ENCODE results near the gene C2orf81.
"Not testable (repeated sequence)": the region's sequence is repeated elsewhere in the genome, so short reads cannot be mapped to it uniquely, and the experiment has no call there.

C2orf81 gene

DNA sequence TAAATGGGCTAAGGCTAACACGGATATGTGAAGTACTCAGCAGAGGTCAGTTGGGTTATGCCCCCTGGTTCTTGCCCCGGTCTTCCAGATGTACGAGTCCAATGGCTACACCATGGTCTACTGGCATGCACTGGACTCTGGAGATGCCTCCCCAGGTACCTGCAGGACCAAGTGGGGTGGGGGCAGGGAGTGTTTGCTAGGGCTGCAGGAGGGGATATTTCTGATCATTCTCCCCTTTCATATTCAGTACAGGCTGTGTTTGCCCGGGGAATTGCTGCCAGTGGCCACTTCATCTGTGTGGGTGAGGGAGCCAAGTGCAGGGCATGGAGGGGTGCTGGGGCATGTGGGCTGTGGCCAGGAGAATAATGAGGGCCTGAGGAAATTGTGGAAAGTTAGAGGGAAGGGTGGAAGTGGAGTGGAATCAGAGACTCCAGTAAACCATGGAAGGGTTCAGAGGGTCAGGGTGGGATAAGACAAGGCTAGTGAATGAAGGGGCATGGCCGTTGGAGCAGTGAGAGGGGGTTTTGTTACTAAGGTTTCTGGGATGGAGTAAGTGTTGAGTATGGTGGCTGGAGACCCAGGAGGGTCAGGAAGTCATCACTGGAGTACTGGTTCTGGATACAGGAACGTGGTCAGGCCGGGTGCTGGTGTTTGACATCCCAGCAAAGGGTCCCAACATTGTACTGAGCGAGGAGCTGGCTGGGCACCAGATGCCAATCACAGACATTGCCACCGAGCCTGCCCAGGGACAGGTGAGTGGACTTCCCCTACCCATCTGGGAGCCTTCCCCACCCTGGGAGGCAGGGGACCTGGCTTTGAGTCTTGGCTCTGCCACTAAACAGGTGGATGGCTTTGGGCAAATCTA, 2.0 kb upstream of the C2orf81 start:
- DNase-seq, result no peak

DNA sequence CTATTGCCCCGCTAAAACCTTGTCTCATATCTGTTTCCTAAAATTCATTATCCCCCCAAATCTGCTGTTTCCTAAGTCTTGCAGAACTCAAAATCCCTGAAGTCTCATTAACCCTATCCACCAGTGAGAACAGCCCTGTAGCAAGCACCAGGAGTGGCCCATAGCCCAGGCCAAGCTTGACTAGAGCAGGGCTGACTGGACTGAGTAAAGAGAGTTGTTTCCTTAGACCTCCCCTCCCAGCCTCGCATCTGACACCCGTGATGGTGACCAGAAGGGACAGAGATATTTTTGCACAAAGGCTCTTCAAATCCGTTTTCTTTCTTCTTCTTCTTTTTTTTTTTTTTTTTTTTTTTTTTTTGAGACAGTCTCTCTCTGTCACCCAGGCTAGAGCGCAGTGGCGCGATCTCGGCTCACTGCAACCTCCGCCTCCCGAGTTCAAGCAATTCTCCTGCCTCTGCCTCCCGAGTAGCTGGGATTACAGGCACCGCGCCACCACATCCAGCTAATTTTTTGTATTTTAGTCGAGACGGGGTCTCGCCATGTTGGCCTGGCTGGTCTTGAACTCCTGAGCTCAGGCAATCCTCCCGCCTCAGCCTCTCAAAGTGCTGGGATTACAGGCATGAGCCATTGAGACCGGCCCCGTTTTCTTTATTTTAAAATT, 846 bp downstream of the C2orf81 start:
- not testable (repeated sequence) for DNase-seq

DNA sequence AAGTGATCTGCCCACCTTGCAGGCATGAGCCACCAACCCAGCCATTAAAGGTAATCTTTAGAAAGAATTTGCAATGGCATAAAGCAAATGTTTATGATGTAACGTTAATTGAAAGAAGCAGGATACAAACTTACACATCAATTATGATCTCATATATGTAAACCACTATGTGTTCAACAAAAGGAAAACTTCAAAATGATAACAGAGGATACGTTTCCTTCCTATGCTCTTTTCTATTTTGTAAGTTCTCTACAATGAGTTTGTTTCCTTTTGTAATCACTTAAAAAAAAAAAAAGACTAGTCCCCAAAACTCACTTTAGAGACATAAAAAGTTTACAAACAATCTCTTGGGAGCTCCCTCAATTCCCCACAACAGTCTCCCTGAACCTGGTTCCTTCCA, 1.4 kb downstream of the C2orf81 start:
- no peak for DNase-seq

DNA sequence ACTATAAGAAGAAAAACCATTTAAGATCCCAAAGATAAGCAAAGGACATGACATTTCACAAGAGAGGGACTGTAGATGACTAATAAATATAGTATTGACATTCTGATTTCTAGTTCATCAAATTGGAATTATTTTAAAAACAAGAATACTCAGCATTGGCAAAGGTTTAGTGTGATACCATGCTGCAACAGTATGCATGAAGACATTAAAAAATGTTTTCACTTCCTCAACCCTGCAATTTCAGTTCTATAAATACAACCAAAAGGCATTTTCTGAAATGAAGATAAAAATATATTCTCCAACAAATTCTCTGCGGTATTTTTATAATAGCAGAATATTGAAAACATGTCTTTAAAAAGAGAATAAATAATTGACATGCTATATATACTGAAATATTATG, 2.1 kb downstream of the C2orf81 start:
- DNase-seq, result no peak

DNA sequence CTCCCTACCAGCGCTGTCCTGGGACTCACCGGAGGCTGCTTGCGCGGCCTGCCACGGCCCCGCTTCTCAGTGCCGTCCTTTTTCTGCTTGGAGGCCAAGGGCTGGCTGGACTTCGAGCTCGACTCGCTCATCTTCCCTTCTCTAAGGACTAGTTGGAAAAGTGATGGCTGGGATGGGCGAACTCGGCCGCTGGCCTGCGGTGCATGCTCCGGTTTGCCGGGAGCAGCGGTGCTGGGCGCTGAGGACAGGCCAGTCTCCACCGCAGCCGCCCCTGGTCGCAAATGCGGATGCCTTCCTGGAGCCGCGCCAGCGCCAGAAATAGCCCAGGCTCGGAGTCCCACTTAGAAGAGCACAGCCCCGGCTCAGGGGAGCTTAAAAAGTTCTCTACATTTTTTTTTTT, 3.1 kb downstream of the C2orf81 start:
- no peak for DNase-seq

DNA sequence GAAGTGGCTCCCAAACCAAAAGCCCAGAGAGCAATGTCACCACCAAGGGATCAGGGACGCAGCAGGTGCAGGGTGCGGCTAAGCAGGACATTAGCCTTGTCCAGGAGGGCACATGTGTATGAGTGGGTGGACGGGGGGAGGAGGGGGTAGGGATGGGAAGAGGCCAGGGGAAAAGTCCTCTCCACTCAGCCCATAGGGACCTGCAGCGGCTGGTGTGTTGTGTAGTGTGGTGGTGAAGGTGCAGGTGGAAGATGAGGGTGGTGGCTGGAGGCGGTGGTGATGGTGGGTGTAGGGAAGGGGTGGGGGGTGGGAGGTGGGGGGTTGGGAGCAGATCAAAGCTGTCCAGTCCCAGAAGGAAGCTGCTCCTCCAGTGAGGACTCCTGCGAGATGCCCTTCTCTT, 3.7 kb downstream of the C2orf81 start:
- DNase-seq, result no peak

DNA sequence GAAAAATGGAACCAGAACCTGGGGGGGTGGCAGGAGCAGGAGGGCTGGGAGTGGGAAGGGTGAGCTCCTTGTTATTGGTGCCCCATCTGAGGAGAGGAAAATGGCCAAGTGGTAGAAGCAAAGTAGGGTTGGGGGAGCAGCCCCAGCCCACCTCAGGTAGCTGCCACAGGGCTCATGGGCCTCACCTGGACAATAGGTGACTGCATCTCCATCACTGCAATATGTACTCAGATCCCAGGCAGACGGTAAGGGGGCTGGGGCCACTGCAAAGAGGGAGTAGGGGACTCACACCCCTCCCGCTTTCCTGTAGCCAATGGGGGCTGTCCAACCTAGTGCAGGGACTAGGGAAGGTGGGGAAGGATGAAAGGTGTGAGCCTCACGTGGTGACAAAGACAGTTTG, 4.2 kb downstream of the C2orf81 start:
- no peak for DNase-seq

DNA sequence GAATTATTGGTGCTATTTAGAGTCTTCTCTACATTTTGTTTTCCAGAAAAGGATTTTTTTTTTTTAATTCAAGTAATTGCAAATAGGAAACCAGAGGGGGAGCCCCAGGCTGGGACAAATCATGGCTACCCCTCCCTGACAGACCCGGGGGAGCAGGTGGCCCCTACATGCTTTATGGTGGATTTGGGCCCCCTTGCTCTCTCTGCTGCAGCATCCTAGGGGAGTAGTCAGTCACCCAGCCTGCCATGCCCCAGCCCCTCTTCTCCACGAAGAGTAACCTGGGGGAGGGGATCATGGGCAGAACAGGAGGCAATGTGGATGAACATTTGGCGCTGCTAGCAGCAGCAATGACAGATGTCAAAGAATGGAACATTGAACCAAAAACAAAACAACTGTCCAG, 4.6 kb downstream of the C2orf81 start:
- DNase-seq, result no peak

DNA sequence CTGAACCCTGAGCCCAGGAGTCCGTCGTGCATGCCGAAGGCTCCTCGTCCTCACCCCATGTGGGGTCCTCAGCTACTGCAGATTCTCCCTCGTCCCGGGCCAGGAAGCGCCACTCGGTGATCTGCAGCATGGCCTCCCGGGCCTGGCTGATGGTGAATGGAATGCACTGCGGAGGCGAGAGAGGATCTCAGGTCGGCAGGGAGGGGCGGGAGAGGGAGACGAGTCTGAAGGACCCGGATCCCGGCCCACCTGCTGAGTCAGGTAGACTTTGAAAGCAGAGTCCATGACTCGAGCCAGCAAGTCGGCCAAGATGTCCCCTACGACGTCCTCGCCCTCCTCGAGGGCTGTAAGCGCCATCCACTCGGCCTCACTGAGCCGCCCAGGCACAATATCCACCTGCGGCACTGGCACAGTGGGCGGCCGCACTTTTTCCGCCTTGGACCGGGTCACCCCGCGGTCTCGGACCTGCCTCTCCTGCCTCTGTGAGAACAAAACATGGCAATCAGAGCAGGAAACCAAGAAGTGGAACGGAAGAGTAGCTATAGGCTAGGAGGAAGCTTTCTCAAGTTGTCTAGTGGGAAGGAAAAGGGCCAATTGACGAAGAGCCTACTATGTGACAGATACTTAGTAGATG, 5.5 kb downstream of the C2orf81 start:
- no peak for DNase-seq

DNA sequence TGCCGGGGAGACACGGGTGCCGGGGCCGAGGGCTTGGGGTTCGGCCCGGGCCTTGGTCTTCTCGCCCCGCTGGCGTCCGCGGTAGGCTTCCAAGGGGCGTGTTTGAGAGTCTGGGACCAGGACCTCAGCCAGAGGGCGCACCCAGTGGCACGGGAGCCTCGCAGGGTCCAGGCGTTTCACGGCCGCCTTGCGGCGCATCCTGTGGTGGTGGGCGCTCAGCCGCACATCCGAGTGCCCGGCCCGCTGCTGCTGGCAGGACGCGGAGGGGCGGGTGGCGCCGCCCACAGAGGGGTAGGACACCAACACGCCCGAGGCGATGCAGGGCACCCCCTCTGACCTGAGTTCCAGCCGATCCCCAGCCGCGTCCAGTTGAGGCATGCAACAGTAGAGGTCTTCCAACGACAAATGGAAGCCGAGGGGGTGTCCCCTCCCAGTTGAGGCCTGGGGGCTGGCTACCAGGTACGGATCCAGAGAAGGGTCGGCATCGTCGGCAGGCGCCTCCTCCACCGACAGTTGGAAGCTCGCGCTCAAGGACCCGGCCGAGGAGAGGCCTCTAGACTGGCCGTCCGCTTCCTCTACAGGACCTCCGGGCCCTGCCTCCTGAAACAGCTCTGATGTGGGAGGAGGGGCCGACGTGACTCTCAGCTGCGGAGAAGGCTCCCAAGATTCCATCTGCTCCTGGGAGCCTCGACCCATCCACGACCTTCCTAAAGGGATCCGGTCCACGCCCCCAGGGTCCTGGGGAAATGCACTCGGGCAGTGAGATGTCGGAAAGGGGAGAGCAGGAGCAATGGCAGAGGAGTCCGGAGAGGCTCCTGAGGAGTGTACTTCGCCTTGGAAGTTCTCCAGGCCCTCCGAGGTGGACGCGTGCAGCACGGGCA, 6.3 kb downstream of the C2orf81 start:
- no peak for DNase-seq

DNA sequence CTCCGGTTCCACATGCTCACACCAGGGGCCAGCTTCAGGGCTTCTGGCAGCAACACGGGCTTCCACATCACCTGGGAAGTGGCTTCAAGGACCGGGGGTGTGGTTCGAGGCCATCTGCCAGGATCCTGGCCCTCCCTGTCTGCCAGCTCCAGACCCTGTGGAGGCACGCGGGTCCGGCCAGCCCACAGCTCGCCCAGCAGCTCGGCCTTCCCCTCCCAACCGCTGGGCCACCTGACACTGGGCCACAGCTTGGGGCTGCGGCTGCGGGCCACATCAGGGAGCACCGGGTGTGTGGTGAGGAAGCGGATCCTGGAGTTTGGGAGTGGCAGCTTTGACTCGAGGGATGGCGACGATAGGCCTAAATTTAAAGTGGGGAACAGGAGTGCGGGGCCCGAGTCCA, 7.0 kb downstream of the C2orf81 start:
- DNase-seq, result no peak

DNA sequence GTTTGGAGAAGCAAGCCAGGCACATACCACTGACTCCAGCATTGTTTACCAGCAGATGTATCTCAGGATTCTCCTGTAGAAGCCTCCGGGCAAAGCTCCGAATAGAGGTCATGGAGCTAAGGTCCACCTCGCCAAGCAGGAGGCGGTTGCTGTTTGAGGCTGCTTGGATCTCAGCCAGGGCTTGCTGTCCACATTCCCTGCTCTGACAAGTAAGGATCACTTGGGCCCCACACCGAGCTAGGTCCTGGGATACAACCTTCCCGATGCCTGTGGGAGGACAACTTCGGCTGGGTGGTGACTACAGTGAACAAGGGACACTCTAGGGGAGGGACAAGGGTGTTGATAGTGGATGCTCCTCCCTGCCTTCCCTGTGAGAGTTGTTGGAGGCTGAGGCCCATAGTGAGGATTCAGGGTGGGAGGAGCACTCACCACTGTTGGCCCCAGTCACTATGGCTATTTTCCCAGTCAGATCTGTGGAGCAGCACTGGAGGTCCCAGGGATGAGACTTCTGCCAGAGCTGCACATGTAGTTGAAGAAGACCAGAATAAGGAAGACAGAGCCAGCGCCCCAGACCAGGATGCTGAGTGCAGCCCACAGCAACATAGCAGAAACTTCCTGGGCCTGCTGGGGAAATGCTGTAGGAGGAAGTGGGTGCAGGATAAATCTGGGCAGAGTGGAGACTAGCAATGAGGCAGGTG, 8.3 kb downstream of the C2orf81 start:
- DNase-seq, result no peak

DNA sequence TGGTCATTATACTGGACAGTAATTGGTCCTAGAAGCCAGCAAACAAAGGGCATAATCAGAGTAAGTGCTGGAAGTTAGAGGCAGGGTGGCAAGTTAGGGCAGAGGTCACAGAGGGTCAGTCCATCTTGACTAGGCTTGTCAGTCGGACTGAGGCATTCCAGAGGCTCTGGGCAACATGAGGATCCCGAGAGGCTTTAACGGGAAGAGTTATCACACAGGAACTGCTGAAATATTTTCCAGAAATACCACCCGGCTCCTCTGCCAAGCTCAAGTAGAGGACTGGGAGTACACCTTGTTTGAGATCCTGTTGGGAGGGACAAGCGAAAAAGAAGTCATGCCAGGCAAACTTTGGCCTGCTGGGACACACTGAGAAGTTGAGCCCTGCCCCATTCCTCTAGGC, 13.7 kb downstream of the C2orf81 start:
- DNase-seq, result no peak

DNA sequence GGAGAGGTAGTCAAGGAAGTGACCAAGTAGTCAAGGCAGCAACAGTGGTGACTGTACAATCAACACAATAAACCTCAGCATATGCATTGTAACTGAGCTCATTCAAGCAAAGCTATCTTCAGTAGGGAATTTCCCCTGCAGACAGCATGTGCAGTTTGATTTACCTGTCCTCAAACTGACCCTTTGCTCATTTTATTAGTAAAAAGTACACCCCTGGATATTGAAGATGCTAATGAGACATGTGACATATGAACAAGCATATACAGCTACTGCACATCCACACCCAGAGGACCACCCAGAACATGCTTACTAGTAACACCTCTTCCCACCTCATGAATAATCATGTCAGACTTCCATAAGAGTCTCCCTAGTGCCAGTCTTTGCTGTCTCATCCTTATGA, 15.4 kb downstream of the C2orf81 start:
- DNase-seq, result no peak

DNA sequence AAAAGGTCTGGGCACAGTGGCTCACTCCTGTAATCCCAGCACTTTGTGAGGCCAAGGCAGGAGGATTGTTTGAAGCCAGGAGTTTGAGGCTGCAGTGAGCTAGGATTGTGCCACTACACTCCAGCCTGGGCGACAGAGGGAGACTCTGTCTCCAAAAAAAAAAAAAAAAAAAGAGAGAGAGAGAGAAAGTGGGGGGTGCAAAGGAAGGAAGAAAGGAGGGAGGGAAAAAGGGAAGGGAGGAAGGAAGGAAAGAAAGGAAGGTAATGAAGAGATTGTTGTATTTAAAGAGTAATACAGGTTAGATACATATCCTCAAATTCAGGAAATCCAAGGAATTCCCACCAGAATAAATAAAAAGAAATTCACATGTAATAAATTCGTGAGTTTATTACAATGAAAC, 19.5 kb downstream of the C2orf81 start:
- no peak for DNase-seq

DNA sequence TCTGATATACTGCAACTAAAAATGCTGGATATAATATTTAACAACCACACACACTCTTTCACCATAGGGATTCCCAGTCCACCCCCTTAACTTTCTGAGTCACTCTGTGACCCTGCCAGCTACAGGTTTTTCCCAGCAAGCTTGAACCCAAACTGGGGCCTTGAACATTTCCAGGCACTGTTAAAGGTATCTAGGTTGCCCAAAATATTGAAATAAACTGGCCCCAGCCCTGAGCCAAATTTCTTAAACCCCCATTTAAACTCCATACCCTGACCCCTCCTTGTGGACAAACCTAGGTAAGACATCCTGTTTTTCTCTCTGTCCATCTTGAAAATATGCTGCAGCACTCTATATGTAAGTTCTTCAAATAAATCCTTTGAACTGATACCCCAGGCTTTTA, 21.6 kb downstream of the C2orf81 start:
- DNase-seq, result no peak

DNA sequence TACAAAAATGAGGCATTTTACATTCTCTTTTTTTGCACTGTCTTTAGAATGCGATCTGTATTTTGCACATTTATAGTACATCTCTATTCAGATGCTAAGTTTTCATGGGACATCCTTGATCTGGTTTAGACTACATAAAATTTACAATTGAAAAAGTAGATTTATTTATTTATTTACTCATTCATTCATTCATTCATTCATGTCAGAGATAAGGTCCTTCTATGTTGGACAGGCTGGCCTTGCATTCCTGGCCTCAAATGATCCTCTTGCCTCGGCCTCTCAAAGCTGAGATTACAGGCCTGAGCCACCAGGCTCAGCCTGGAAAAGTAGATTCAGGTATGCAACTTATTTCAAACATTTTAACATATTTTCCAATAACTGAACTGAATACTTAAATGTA, 25.3 kb downstream of the C2orf81 start:
- DNase-seq, result no peak

DNA sequence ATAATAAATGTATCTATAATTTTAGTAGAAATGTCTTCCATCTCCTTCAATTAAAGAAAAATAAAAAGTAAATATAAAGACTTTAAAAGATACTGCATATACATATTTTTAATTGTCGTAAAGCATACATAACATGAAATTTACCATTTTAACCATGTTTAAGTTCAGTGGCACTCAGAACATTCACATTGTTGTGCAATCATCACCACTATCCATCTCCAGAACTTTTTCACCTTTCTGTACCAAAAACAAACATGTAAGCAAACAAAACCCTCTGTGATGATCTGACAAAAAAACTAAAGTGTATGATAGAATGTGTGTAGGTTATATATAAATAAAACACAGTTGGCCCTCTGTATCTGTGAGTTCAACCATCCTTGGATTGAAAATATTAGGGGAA, 27.9 kb downstream of the C2orf81 start:
- no peak for DNase-seq

DNA sequence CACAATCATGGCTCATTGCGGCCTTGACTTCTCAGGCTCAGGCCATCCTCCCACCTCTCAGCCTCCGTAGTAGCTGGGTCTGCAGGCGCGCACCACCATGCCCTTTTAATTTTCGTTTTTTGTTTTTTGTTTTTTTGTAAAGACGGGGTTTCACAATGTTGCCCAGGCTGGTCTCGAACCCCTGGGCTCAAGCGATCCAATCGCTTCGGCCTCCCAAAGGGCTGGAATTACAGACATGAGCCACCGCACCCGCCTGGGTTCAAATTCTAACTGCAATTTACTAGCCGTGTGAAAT, 29.0 kb downstream of the C2orf81 start:
- DNase-seq, result no peak

DNA sequence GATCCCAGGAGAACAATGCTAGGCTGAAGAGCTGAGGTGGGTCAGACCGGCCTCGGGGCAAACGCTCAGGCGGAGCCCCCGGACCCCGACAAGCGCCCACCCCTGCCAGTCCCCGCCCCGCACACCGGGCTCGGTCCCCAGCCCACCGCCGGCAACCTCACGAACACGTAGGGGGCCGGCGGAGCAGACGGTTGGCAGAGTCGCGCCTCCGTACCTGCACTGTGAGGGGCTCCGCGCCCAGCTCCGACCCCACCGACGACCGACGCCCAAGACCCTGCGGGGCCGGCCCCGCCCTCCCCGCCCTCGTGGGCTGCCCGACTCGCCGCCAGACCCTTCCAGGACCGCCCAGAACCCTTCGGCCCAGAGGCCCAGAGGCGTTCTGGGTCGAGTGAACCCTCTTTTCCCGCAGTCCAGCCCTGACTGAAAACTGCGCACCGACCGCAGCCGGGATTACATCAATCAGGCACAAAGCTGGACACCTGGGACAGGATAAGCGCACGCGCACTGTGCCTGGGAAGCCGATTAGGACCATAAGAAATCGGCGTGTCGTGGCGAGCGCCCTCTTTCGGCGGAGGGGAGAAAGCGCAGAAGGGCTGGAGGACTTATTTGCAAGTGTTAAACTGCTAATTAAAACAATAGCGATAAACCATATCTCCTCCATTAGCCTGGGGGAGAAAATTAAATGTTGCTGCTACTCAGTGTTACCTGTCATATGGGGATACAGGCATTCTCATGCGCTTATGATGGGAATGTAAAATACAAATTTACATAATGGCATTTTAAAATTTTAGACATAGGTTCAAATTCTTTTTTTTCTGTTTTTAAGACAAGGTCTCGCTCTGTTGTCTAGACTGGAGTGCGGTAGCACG, 29.6 kb downstream of the C2orf81 start:
- DNase-seq, result peak; percentile 94

DNA sequence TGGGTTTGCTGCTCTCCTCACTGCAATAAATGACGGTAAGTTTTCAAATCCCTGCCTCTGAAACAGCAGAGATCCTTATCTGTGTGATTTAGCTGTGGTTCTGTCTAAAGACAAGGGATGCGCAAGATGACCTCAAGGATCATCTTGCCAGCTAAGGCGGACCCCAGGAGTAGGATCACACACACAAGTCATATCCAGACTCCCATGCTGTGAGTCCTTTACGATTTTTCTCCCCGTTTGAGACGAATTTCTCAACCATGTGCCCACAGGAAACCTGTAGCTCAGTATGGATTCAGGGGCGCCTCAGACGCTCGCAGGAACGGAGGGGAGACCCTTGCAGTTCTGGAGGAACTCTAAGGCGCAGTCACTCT, 30.2 kb downstream of the C2orf81 start:
- no peak for DNase-seq

DNA sequence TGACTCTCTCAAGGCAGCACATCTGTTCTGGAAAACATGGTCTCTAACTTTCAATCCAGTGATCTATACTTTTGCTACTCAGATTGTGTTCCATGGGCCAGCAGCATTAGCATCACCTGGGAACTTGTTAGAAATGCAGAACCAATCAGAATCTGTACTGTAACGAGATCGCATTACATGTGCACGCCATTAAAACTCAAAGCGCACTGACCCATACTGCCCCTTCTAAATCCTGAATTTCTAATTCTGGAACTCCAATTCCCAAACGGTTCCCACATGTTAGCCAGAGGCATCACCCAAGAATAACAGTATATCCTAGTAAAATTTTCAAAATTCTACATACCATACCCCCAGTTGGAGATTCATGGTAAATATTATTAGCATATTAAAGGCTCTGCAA, 30.8 kb downstream of the C2orf81 start:
- DNase-seq, result no peak

Measured in stimulated activated CD4-positive, alpha-beta T cell treated with anti-CD3 and anti-CD28 coated beads, Interleukin-1b, Interleukin-23, amount 100 ng/mL, for 48 hours (primary cell).